HepG2 (cell line): ENCODE results near the gene INTS1. TPM values are rescaled to one million over a fixed set of nuclear protein-coding genes. Genes with fewer than 3 reads are reported as not detected.

Experiments used
- AGO2 ChIP-seq: fragments of 200-400 bp; formaldehyde crosslinking; optimal IDR thresholded peaks from 2 replicates; pipeline ENCODE3; 2017; ENCODE audit warnings: mild to moderate bottlenecking, low read depth, low read length, moderate library complexity
- HMG20B ChIP-seq: conservative IDR thresholded peaks from 2 replicates; pipeline ENCODE4 v1.6.1; 2016; ENCODE audit warnings: missing genetic modification reagents, missing compliant biosample characterization
- RFX3 ChIP-seq: IDR thresholded peaks from 2 replicates; pipeline ENCODE4 v1.6.1; 2016; ENCODE audit warnings: missing biosample characterization, missing genetic modification reagents
- ZNF468 ChIP-seq: sonication (generic); formaldehyde crosslinking; IDR thresholded peaks from 2 replicates; pipeline ENCODE4 v1.8.0; 2022; ENCODE audit warnings: mild to moderate bottlenecking, moderate library complexity, missing genetic modification reagents
- ZNF589 ChIP-seq: sonication (generic); formaldehyde crosslinking; conservative IDR thresholded peaks from 2 replicates; pipeline ENCODE4 v1.8.0; 2022; ENCODE audit warnings: mild to moderate bottlenecking, moderate library complexity, missing genetic modification reagents
- polyA plus RNA-seq, 8 experiments: library from polyadenylated mRNA; depleted of rRNA in 3 of 8; stranded (reverse) in 7 of 8; unstranded in 1 of 8; fragments of >200 nt; fragmentation: Illumina TruSeq in 4 of 8; extraction: Trizol in 4 of 8; gene quantifications; 2 replicates each; pipeline versions ENCODE4 v1.2.1 to v1.2.3, GENCODE V29; 2011 to 2016; ENCODE audit warnings: low read depth in 4 of 8, missing spikeins in 1 of 8, mixed read lengths in 1 of 8; ENCODE audit not compliant: insufficient read depth in 1 of 8
- total RNA-seq, 5 experiments: library from RNA; depleted of rRNA; stranded (reverse); fragments of >200 nt; fragmentation: Illumina TruSeq; extraction: Trizol; gene quantifications; 2 replicates each; pipeline ENCODE4 v1.2.3, GENCODE V29; 2016; ENCODE audit warnings: low read depth in 1 of 5
- TF ChIP-seq, protein P1 (sequence below): sonication (generic); formaldehyde crosslinking; IDR thresholded peaks from 2 replicates; pipeline ENCODE4 v1.5.1; 2020; ENCODE audit warnings: mild to moderate bottlenecking, missing genetic modification reagents, moderate library complexity
- TF ChIP-seq, protein P2 (sequence below): sonication (generic); formaldehyde crosslinking; IDR thresholded peaks from 2 replicates; pipeline ENCODE4 v1.4.0; 2020; ENCODE audit warnings: missing genetic modification reagents
- TF ChIP-seq, protein P3 (sequence below): fragments of 450-650 bp; IDR thresholded peaks from 2 replicates; pipeline ENCODE4 v1.6.1; 2016
- TF ChIP-seq, protein P4 (sequence below): sonication (generic); formaldehyde crosslinking; IDR thresholded peaks from 2 replicates; pipeline ENCODE4 v1.5.0; 2020; ENCODE audit warnings: mild to moderate bottlenecking, missing genetic modification reagents, moderate library complexity
- TF ChIP-seq, protein P5 (sequence below): sonication (generic); formaldehyde crosslinking; IDR thresholded peaks from 2 replicates; pipeline ENCODE4 v1.4.0; 2020; ENCODE audit warnings: missing genetic modification reagents

INTS1 gene
- total and polyA plus RNA-seq, 2 of the 13 experiments (the other 11 are each of a cell fraction or from before 2014, with no cell fraction given) = 13.7 to 29.0 TPM

DNA sequence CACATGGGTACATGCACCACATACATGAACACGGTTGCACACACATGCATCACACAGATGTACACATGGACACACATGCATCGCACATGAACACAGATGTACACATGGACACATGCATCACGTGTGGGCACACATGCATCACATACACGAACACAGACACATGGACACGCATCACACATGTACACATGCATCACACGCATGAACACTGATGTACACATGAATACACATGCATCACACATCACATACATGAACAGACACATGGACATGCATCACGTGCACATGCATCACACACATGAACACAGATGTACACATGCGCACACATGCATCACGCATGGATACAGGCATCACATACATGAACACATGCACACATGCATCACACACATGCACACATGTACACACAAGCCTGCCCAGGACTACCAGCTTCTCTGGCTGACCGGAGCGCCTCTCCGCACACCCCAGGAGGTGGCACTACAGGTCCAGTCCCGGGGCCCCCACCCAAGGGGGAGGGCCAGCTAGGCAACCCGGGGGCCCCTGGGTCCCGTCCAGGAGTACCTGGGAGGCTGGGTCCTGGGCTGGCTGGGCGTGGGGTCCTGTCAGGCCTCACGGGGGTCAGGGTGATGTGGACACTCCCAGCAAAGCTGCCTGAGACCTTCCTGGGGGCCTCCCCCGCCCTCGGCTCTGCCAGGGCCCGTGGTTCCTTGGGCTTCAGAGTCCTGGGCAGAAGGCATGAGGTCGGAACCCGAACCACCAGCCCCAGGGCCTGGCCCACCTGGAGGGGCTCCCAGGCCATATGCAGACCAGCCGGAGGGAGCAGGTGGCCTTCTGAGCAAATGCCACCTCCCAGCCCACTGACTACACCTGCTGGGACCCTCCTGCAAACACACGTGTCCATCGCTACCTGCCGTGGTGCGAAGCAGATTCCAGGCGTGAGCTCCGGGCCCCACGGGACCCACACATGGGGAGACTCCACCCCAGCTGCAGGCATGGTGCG lies 64.5 kb downstream of the INTS1 start (continued):
- TF ChIP-seq, protein P1, sequence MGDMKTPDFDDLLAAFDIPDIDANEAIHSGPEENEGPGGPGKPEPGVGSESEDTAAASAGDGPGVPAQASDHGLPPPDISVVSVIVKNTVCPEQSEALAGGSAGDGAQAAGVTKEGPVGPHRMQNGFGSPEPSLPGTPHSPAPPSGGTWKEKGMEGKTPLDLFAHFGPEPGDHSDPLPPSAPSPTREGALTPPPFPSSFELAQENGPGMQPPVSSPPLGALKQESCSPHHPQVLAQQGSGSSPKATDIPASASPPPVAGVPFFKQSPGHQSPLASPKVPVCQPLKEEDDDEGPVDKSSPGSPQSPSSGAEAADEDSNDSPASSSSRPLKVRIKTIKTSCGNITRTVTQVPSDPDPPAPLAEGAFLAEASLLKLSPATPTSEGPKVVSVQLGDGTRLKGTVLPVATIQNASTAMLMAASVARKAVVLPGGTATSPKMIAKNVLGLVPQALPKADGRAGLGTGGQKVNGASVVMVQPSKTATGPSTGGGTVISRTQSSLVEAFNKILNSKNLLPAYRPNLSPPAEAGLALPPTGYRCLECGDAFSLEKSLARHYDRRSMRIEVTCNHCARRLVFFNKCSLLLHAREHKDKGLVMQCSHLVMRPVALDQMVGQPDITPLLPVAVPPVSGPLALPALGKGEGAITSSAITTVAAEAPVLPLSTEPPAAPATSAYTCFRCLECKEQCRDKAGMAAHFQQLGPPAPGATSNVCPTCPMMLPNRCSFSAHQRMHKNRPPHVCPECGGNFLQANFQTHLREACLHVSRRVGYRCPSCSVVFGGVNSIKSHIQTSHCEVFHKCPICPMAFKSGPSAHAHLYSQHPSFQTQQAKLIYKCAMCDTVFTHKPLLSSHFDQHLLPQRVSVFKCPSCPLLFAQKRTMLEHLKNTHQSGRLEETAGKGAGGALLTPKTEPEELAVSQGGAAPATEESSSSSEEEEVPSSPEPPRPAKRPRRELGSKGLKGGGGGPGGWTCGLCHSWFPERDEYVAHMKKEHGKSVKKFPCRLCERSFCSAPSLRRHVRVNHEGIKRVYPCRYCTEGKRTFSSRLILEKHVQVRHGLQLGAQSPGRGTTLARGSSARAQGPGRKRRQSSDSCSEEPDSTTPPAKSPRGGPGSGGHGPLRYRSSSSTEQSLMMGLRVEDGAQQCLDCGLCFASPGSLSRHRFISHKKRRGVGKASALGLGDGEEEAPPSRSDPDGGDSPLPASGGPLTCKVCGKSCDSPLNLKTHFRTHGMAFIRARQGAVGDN = peak; percentile 15; the same call in 1 of the 2 replicates
- TF ChIP-seq ZNF589 (CRISPR knock-in tag) = 0 out of 2 replicates have a peak, but pooled peaks have one; percentile 52
- TF ChIP-seq, protein P2, sequence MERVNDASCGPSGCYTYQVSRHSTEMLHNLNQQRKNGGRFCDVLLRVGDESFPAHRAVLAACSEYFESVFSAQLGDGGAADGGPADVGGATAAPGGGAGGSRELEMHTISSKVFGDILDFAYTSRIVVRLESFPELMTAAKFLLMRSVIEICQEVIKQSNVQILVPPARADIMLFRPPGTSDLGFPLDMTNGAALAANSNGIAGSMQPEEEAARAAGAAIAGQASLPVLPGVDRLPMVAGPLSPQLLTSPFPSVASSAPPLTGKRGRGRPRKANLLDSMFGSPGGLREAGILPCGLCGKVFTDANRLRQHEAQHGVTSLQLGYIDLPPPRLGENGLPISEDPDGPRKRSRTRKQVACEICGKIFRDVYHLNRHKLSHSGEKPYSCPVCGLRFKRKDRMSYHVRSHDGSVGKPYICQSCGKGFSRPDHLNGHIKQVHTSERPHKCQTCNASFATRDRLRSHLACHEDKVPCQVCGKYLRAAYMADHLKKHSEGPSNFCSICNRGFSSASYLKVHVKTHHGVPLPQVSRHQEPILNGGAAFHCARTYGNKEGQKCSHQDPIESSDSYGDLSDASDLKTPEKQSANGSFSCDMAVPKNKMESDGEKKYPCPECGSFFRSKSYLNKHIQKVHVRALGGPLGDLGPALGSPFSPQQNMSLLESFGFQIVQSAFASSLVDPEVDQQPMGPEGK (CRISPR knock-in tag) = peak; percentile 64
- TF ChIP-seq ZNF468 = 0 out of 2 replicates have a peak, but pooled peaks have one; percentile 57
- TF ChIP-seq AGO2 = peak; percentile 45
- TF ChIP-seq, protein P3, sequence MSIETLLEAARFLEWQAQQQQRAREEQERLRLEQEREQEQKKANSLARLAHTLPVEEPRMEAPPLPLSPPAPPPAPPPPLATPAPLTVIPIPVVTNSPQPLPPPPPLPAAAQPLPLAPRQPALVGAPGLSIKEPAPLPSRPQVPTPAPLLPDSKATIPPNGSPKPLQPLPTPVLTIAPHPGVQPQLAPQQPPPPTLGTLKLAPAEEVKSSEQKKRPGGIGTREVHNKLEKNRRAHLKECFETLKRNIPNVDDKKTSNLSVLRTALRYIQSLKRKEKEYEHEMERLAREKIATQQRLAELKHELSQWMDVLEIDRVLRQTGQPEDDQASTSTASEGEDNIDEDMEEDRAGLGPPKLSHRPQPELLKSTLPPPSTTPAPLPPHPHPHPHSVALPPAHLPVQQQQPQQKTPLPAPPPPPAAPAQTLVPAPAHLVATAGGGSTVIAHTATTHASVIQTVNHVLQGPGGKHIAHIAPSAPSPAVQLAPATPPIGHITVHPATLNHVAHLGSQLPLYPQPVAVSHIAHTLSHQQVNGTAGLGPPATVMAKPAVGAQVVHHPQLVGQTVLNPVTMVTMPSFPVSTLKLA = peak; percentile 100
- TF ChIP-seq, protein P4, sequence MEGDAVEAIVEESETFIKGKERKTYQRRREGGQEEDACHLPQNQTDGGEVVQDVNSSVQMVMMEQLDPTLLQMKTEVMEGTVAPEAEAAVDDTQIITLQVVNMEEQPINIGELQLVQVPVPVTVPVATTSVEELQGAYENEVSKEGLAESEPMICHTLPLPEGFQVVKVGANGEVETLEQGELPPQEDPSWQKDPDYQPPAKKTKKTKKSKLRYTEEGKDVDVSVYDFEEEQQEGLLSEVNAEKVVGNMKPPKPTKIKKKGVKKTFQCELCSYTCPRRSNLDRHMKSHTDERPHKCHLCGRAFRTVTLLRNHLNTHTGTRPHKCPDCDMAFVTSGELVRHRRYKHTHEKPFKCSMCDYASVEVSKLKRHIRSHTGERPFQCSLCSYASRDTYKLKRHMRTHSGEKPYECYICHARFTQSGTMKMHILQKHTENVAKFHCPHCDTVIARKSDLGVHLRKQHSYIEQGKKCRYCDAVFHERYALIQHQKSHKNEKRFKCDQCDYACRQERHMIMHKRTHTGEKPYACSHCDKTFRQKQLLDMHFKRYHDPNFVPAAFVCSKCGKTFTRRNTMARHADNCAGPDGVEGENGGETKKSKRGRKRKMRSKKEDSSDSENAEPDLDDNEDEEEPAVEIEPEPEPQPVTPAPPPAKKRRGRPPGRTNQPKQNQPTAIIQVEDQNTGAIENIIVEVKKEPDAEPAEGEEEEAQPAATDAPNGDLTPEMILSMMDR (CRISPR knock-in tag) = peak; percentile 65
- TF ChIP-seq, protein P5, sequence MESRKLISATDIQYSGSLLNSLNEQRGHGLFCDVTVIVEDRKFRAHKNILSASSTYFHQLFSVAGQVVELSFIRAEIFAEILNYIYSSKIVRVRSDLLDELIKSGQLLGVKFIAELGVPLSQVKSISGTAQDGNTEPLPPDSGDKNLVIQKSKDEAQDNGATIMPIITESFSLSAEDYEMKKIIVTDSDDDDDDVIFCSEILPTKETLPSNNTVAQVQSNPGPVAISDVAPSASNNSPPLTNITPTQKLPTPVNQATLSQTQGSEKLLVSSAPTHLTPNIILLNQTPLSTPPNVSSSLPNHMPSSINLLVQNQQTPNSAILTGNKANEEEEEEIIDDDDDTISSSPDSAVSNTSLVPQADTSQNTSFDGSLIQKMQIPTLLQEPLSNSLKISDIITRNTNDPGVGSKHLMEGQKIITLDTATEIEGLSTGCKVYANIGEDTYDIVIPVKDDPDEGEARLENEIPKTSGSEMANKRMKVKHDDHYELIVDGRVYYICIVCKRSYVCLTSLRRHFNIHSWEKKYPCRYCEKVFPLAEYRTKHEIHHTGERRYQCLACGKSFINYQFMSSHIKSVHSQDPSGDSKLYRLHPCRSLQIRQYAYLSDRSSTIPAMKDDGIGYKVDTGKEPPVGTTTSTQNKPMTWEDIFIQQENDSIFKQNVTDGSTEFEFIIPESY = peak; percentile 96
- no peak for TF ChIP-seq RFX3 (CRISPR knock-in tag)
- TF ChIP-seq HMG20B (CRISPR knock-in tag) = no peak
